ENCODE results near the gene FNBP1.
A peak's percentile ranks its signal among the peaks of the same experiment; 100 is the strongest.

Gene FNBP1

GRCh38 chr9:130003943-130004552 is 38.9 kb downstream of the FNBP1 start:
- Histone ChIP-seq H3K9me3 (ENCODE audit: control insufficient read depth, insufficient read depth, low read depth, low read length) (no peaks in the 10 kb centered on the region), H3K27ac (ENCODE audit: extremely low read depth, low read depth, low read length) (no peak overlapping the region), H3K4me1 (ENCODE audit: control insufficient read depth, insufficient read depth, low read length) (no peaks in the 10 kb centered on the region), H3K4me3 (ENCODE audit: low read depth, low read length) (no peak overlapping the region), H3K36me3 (ENCODE audit: control insufficient read depth in 2 of 2, insufficient read depth in 1 of 2, low read length in 2 of 2) (no peaks in the 10 kb centered on the region; a peak in 1 of 3 replicates)
- ChIA-PET CTCF (interaction anchor here (0.6 kb wide), 1 partner anchor 346 kb away, joined by 3 read pairs; no protein-coding TSS in a partner anchor), POLR2A (interaction anchor here (0.7 kb wide), 1 partner anchor 237 kb away, joined by 4 read pairs; no protein-coding TSS in a partner anchor)
- TF ChIP-seq ZNF555 (tag by site-specific recombination; conservative IDR thresholded peaks at IDR 0.05) (no peak), PRDM10 (tag by site-specific recombination; IDR thresholded peaks at IDR 0.05) (peak; percentile 58)

DNA sequence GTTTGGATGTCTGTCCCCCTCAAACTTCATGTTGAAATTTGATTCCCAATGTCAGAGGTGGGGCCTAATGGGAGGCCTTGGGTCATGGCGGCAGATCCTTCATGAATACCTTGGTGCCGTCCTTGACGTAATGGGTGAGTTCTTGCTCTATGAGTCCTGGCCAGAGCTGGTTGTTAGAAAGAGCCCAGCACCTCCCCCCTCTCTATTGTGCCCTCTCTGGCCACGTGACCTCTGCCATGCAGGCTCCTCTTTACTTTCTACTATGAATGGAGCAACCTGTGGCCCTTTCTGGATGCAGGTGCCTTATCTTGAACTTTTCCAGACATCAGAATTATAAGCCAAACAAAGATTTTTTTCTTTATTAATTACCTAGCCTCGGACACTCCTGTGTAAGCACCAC is 40.7 kb downstream of the FNBP1 start:
- no peaks in the 10 kb centered on the region; a peak in 1 of 3 replicates for H3K36me3 ChIP-seq (ENCODE audit: control insufficient read depth in 2 of 2, insufficient read depth in 1 of 2, low read length in 2 of 2)
- TF ChIP-seq ZNF510 (tag by site-specific recombination; IDR thresholded peaks at IDR 0.05; ENCODE audit: insufficient replicate concordance) (no peak), ZNF16 (tag by site-specific recombination; IDR thresholded peaks at IDR 0.05; ENCODE audit: low read depth) (no peak), SETDB1 (IDR thresholded peaks at IDR 0.05; ENCODE audit: insufficient read length, low read length) (no peak), ZFP69B (tag by site-specific recombination; IDR thresholded peaks at IDR 0.05) (no peak), PRDM6 (tag by site-specific recombination; IDR thresholded peaks at IDR 0.05) (no peak), ZNF175 (tag by site-specific recombination; IDR thresholded peaks at IDR 0.05) (no peak), SALL2 (tag by site-specific recombination; IDR thresholded peaks at IDR 0.05; ENCODE audit: borderline replicate concordance) (no peak), FEZF1 (tag by site-specific recombination; IDR thresholded peaks at IDR 0.05) (no peak), ZNF404 (tag by site-specific recombination; IDR thresholded peaks at IDR 0.05) (no peak), OSR2 (tag by site-specific recombination; IDR thresholded peaks at IDR 0.05) (no peak), ZNF610 (tag by site-specific recombination; IDR thresholded peaks at IDR 0.05; ENCODE audit: borderline replicate concordance) (no peak), ZNF23 (tag by site-specific recombination; IDR thresholded peaks at IDR 0.05; ENCODE audit: borderline replicate concordance) (no peak), ZNF302 (tag by site-specific recombination; IDR thresholded peaks at IDR 0.05; ENCODE audit: low read depth) (no peak), ZNF544 (tag by site-specific recombination; IDR thresholded peaks at IDR 0.05) (no peak)
- TF ChIP-seq, protein P1, sequence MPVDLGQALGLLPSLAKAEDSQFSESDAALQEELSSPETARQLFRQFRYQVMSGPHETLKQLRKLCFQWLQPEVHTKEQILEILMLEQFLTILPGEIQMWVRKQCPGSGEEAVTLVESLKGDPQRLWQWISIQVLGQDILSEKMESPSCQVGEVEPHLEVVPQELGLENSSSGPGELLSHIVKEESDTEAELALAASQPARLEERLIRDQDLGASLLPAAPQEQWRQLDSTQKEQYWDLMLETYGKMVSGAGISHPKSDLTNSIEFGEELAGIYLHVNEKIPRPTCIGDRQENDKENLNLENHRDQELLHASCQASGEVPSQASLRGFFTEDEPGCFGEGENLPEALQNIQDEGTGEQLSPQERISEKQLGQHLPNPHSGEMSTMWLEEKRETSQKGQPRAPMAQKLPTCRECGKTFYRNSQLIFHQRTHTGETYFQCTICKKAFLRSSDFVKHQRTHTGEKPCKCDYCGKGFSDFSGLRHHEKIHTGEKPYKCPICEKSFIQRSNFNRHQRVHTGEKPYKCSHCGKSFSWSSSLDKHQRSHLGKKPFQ (tag by site-specific recombination; IDR thresholded peaks at IDR 0.05), result no peak
- no peak overlapping the region for H3K27ac ChIP-seq (ENCODE audit: extremely low read depth, low read depth, low read length)
- ChIA-PET POLR2A (no interaction called here), CTCF (interaction anchor here (0.5 to 0.6 kb wide), 3 partner anchors 23 to 272 kb away, joined by 3 to 6 read pairs (median 3); no protein-coding TSS in a partner anchor)
- no peak overlapping the region for H3K4me3 ChIP-seq (ENCODE audit: low read depth, low read length)
- no peaks in the 10 kb centered on the region for H3K4me1 ChIP-seq (ENCODE audit: control insufficient read depth, insufficient read depth, low read length)
- H3K9me3 ChIP-seq (ENCODE audit: control insufficient read depth, insufficient read depth, low read depth, low read length), result no peaks in the 10 kb centered on the region
